ENCODE measurements around the gene KRTAP5-6.
A peak's percentile ranks its signal among the peaks of the same experiment; 100 is the strongest.

KRTAP5-6 gene

DNA sequence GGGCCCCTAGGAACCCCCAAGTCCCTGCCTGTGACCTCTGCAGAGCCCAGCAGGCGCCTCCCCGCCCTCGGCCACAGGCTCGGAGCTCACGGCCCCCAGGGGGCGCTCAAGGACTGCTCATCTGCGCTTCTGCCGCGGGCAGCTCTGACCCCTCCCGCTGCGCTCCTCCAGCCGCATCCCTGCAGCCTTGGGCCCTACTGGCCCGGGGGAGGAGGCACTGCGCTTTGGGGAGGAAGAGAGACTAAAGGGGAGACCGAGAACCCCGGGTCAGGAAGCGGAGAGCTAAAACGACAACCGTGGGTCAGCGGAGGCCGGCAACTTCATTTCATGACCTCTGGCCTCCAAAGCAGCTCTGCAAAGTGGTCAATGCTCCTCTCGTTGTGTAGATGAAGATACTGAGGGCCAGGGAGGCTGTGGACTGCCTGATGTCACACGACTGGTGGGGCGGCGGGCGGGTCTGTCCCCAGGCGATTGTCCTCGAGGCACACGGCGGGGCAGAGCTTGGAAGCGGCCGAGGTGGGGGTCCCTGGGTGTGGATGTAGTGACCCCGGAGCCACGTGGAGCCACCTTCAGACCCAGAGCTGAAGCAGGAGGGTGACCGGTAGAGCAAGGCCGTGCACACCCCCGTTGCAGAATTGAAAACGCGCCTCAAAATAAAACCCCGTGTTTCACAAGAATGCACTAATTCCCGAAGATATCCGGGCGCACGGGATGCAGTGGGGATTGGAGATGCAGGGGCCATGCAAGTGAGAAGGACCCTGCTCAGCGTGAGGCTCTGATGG, 2.7 kb upstream of the KRTAP5-6 start:
- no peaks in the 10 kb centered on the region for H3K36me3 ChIP-seq (ENCODE audit: insufficient read depth)
- H3K4me1 ChIP-seq (ENCODE audit: low read depth, poor library complexity, severe bottlenecking), result no peaks in the 10 kb centered on the region
- peak overlapping the region; percentile 43; the same call in 1 of the 2 replicates for H3K4me2 ChIP-seq
- no peak overlapping the region for H3K4me3 ChIP-seq (IDR thresholded peaks at IDR 0.05; ENCODE audit: insufficient read depth, low read depth, low read length)
- TF ChIP-seq, protein P1, sequence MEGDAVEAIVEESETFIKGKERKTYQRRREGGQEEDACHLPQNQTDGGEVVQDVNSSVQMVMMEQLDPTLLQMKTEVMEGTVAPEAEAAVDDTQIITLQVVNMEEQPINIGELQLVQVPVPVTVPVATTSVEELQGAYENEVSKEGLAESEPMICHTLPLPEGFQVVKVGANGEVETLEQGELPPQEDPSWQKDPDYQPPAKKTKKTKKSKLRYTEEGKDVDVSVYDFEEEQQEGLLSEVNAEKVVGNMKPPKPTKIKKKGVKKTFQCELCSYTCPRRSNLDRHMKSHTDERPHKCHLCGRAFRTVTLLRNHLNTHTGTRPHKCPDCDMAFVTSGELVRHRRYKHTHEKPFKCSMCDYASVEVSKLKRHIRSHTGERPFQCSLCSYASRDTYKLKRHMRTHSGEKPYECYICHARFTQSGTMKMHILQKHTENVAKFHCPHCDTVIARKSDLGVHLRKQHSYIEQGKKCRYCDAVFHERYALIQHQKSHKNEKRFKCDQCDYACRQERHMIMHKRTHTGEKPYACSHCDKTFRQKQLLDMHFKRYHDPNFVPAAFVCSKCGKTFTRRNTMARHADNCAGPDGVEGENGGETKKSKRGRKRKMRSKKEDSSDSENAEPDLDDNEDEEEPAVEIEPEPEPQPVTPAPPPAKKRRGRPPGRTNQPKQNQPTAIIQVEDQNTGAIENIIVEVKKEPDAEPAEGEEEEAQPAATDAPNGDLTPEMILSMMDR (conservative IDR thresholded peaks at IDR 0.05; ENCODE audit: low read depth, low read length), result peak; percentile 80
- H4K20me1 ChIP-seq (ENCODE audit: insufficient read depth), result no peaks in the 10 kb centered on the region
- no peak overlapping the region for H3K27ac ChIP-seq
- peak overlapping the region; percentile 49; the same call in 1 of the 2 replicates for H2AFZ ChIP-seq (ENCODE audit: low read depth)
- H3K9ac ChIP-seq, result no peak overlapping the region
- no peaks in the 10 kb centered on the region for H3K79me2 ChIP-seq (ENCODE audit: insufficient read depth, low read depth)
- peaks cover 76% of the 10 kb centered on the region for H3K27me3 ChIP-seq (ENCODE audit: insufficient read depth, low read depth)

DNA sequence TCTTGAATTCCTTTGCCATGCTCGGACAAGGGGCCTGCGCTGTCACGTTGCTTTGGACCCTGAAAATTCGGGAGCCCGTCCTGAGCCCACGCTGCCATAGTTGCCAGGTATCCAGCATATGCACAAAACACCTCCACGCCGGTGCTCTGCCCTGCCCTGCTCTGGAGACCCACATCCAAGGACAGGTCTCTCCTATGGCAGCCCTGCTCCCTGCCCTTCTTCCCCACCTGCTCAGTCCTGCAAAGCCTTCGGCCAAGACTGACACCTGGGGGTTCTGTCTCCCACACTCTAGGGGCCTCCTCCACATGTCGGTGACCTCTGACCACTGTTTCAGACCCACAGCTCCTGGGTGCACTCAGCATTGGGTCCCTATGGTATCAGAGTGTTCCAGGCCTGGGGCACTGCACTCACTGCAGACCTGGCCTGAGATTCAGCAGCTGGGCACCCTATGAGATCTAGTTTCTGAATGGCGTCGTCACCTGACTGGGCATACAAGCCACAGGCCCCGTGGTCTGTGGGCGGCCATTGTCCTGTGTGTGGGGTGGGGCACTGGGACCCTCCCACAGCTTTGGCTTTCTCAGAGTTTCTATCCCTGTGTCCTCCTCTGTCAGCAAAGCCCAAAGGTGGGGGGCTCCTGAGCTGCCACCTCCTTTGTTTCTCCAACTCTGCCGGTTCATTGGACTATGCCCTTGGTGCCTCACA, 2.0 kb upstream of the KRTAP5-6 start:
- H2AFZ ChIP-seq (ENCODE audit: low read depth), result no peak overlapping the region
- H3K27me3 ChIP-seq (ENCODE audit: insufficient read depth, low read depth), result peaks cover 77% of the 10 kb centered on the region
- H3K9ac ChIP-seq, result no peak overlapping the region
- H3K36me3 ChIP-seq (ENCODE audit: insufficient read depth), result no peaks in the 10 kb centered on the region
- no peaks in the 10 kb centered on the region for H4K20me1 ChIP-seq (ENCODE audit: insufficient read depth)
- no peaks in the 10 kb centered on the region for H3K79me2 ChIP-seq (ENCODE audit: insufficient read depth, low read depth)
- no peaks in the 10 kb centered on the region for H3K4me1 ChIP-seq (ENCODE audit: low read depth, poor library complexity, severe bottlenecking)
- H3K4me2 ChIP-seq, result no peak overlapping the region
- H3K4me3 ChIP-seq (IDR thresholded peaks at IDR 0.05; ENCODE audit: insufficient read depth, low read depth, low read length), result no peak overlapping the region
- no peak overlapping the region for H3K27ac ChIP-seq
- TF ChIP-seq, protein P1 (conservative IDR thresholded peaks at IDR 0.05; ENCODE audit: low read depth, low read length), result no peak

DNA sequence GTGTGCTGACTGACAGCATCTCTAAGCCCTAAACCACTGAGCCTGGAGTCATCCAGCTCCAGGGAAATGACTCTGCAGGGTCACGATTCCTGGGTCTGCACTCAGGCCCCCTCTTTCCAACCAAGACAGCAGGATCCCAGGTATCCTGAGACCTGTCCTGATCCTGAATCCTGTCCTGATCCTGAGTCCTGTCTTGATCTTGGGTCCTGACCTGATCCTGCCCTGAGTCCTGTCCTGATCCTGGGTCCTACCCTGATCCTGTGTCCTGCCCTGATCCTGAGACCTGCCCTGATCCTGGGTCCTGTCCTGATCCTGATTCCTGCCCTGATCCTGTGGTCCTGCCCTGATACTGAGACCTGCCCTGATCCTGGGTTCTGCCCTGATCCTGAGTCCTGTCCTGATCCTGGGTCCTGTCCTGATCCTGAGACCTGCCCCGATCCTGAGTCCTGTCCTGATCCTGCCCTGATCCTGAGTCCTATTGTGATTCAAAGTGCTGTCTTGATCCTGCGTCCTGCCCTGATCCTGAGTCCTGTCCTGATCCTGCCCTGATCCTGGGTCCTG, 1.4 kb upstream of the KRTAP5-6 start:
- H3K4me1 ChIP-seq (ENCODE audit: low read depth, poor library complexity, severe bottlenecking), result no peaks in the 10 kb centered on the region
- H3K4me2 ChIP-seq, result no peak overlapping the region
- no peak overlapping the region for H3K4me3 ChIP-seq (IDR thresholded peaks at IDR 0.05; ENCODE audit: insufficient read depth, low read depth, low read length)
- H2AFZ ChIP-seq (ENCODE audit: low read depth), result no peak overlapping the region
- no peak overlapping the region for H3K27ac ChIP-seq
- H3K27me3 ChIP-seq (ENCODE audit: insufficient read depth, low read depth), result peaks cover 78% of the 10 kb centered on the region
- no peaks in the 10 kb centered on the region for H4K20me1 ChIP-seq (ENCODE audit: insufficient read depth)
- no peaks in the 10 kb centered on the region for H3K79me2 ChIP-seq (ENCODE audit: insufficient read depth, low read depth)
- H3K9ac ChIP-seq, result no peak overlapping the region
- TF ChIP-seq, protein P1 (conservative IDR thresholded peaks at IDR 0.05; ENCODE audit: low read depth, low read length), result no peak
- no peaks in the 10 kb centered on the region for H3K36me3 ChIP-seq (ENCODE audit: insufficient read depth)

DNA sequence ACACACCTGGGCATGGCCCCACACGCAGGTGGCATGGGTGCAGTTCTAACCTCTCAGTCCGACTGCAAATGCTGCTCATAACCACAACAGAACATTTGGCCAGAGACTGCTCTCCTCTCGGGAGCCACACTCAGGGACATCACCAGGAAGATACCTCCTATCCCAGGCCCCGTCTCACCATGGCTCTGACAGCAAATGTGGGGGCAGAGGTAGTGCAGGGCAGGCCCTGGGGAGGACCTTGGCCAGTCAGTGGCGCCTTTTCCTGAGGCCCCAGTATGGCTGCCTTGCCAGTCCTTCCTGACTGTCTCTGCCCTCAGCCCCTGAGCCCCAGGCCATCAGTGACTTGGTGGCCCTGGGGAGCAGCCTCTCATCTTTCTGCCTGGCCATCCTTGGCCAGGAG, 2.8 kb downstream of the KRTAP5-6 start:
- Histone ChIP-seq H3K4me1 (ENCODE audit: low read depth, poor library complexity, severe bottlenecking) (no peaks in the 10 kb centered on the region), H3K4me3 (IDR thresholded peaks at IDR 0.05; ENCODE audit: insufficient read depth, low read depth, low read length) (no peak overlapping the region), H3K79me2 (ENCODE audit: insufficient read depth, low read depth) (no peaks in the 10 kb centered on the region), H3K27ac (no peak overlapping the region), H3K4me2 (no peak overlapping the region), H3K9ac (no peak overlapping the region), H3K27me3 (ENCODE audit: insufficient read depth, low read depth) (peaks cover 82% of the 10 kb centered on the region), H3K36me3 (ENCODE audit: insufficient read depth) (no peaks in the 10 kb centered on the region), H4K20me1 (ENCODE audit: insufficient read depth) (no peaks in the 10 kb centered on the region), H2AFZ (ENCODE audit: low read depth) (no peak overlapping the region)
- TF ChIP-seq, protein P1 (conservative IDR thresholded peaks at IDR 0.05; ENCODE audit: low read depth, low read length), result no peak

Data from KMS-11 (cell line).